Stimulated activated CD4-positive, alpha-beta T cell treated with anti-CD3 and anti-CD28 coated beads, Interleukin-1b, Interleukin-23, amount 100 ng/mL, for 1 hour (primary cell): ENCODE results near the gene FGFR3.

Experiments
- DNase-seq, 2 donors: peaks; one replicate each; pipeline ENCODE4 v3.0.0-alpha.2; 2020; ENCODE audit warnings: low read depth in 2 of 2

Gene FGFR3

GRCh38 chr4:1802720-1803522, 9.8 kb downstream of the FGFR3 start:
- DNase-seq, result no peak

GRCh38 chr4:1803523-1804423, 10.7 kb downstream of the FGFR3 start:
- no peak for DNase-seq

- no peak for DNase-seq
These were observed 11.8 kb downstream of the FGFR3 start for GRCh38 chr4:1804638-1805492.

- DNase-seq, result no peak
These were observed 12.6 kb downstream of the FGFR3 start for GRCh38 chr4:1805493-1806222.

GRCh38 chr4:1806223-1806564, 13.1 kb downstream of the FGFR3 start:
- DNase-seq, result no peak

- no peak for DNase-seq
These were observed 13.7 kb downstream of the FGFR3 start for GRCh38 chr4:1806596-1807331.

GRCh38 chr4:1807332-1807777, 14.3 kb downstream of the FGFR3 start:
- DNase-seq, result no peak

GRCh38 chr4:1808396-1808795, 15.3 kb downstream of the FGFR3 start:
- no peak for DNase-seq

GRCh38 chr4:1808851-1809753, 16.0 kb downstream of the FGFR3 start:
- DNase-seq, result no peak

GRCh38 chr4:1809754-1810502, 16.8 kb downstream of the FGFR3 start:
- peak; percentile 13 to 46 for DNase-seq

- no peak for DNase-seq
These were observed 17.7 kb downstream of the FGFR3 start for GRCh38 chr4:1810765-1811164.

- DNase-seq, result no peak
These were observed 19.6 kb downstream of the FGFR3 start for GRCh38 chr4:1812720-1813119.

GRCh38 chr4:1813231-1813630, 20.1 kb downstream of the FGFR3 start:
- DNase-seq, result no peak

- no peak for DNase-seq
These were observed 20.8 kb downstream of the FGFR3 start for GRCh38 chr4:1813915-1814314.

GRCh38 chr4:1814453-1814852, 21.4 kb downstream of the FGFR3 start:
- DNase-seq, result no peak

- DNase-seq, result no peak
These were observed 22.3 kb downstream of the FGFR3 start for GRCh38 chr4:1815096-1815996.

- no peak for DNase-seq
These were observed 23.1 kb downstream of the FGFR3 start for GRCh38 chr4:1815997-1816860.
